Effector memory CD4-positive, alpha-beta T cell (primary cell): Measurements from ENCODE around the gene MPZ.

Experiments
- DNase-seq, 3 donors: peaks; one replicate each; pipeline ENCODE4 v3.0.0-alpha.2; 2020
- H3K27ac ChIP-seq: 2 replicates; pipeline ENCODE4 v1.7.0; 2013; ENCODE audit warnings: mild to moderate bottlenecking, low read length, moderate library complexity; ENCODE audit not compliant: insufficient read depth, poor library complexity, severe bottlenecking
- H3K27me3 ChIP-seq: replicated peaks from 2 replicates; pipeline ENCODE4 v1.7.0; 2013; ENCODE audit warnings: mild to moderate bottlenecking, low read length; ENCODE audit not compliant: insufficient read depth, control insufficient read depth, poor library complexity, severe bottlenecking
- H3K36me3 ChIP-seq: 2 replicates; pipeline ENCODE4 v1.7.0; 2013; ENCODE audit warnings: mild to moderate bottlenecking, low read length, moderate library complexity; ENCODE audit not compliant: control insufficient read depth, insufficient read depth
- H3K4me1 ChIP-seq: 2 replicates; pipeline ENCODE4 v1.7.0; 2013; ENCODE audit warnings: low read length, mild to moderate bottlenecking; ENCODE audit not compliant: control insufficient read depth, insufficient read depth, poor library complexity, severe bottlenecking
- H3K4me3 ChIP-seq: 2 replicates; pipeline ENCODE4 v1.7.0; 2013; ENCODE audit warnings: low read length, low read depth, mild to moderate bottlenecking; ENCODE audit not compliant: insufficient read depth, poor library complexity, severe bottlenecking
- H3K9me3 ChIP-seq: 2 replicates; pipeline ENCODE4 v1.7.0; 2013; ENCODE audit warnings: mild to moderate bottlenecking, low read length, moderate library complexity; ENCODE audit not compliant: control insufficient read depth

MPZ gene

DNA sequence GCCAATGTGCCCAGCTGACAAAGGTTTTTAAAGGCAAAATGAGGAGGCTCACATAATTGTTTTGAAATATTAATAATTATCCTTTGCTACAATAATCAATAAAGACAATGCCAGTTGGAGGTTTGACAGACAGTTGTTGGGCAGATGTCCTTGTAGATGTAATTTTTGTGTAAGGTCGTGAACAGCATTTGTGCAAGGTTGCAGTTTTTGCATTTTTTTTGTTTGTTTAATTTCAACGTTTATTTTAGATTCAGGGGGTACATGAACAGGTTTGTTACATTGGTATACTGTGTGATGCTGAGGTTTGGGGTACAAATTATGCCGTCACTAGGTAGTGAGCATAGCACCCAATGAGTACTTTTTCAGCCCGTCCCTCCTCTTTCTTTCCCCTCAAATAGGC lies 9.3 kb downstream of the MPZ start:
- peaks cover 10% of the 10 kb centered on the region for H3K4me1 ChIP-seq
- H3K27ac ChIP-seq, result no peak overlapping the region
- no peak overlapping the region for H3K4me3 ChIP-seq
- no peaks in the 10 kb centered on the region for H3K9me3 ChIP-seq
- H3K27me3 ChIP-seq, result no peaks in the 10 kb centered on the region
- DNase-seq, result no peak
- H3K36me3 ChIP-seq, result peaks cover 10% of the 10 kb centered on the region

DNA sequence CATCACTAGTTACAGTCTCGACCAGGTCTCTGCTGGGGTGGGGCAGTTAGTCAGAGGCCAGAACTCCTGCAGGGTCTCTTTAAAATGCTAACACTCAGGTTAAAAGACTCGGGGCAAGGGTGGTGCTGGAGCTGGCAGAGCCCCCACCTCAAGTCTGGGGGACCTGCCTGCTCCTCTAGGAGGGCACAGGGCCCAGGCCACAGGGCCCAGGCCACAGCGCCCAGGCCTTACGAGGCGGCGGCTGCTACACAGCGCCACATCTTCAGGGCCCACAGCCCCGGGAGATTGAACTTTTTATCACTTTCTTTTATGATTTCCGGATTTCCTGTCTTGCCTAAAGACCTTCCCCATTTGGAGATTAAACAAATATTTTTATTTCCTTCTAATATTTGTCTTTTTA lies 10.4 kb downstream of the MPZ start:
- Histone ChIP-seq H3K4me3 (no peak overlapping the region), H3K9me3 (no peaks in the 10 kb centered on the region), H3K4me1 (peaks cover 2% of the 10 kb centered on the region), H3K27ac (no peak overlapping the region), H3K27me3 (no peaks in the 10 kb centered on the region), H3K36me3 (peaks cover 10% of the 10 kb centered on the region)
- no peak for DNase-seq

DNA sequence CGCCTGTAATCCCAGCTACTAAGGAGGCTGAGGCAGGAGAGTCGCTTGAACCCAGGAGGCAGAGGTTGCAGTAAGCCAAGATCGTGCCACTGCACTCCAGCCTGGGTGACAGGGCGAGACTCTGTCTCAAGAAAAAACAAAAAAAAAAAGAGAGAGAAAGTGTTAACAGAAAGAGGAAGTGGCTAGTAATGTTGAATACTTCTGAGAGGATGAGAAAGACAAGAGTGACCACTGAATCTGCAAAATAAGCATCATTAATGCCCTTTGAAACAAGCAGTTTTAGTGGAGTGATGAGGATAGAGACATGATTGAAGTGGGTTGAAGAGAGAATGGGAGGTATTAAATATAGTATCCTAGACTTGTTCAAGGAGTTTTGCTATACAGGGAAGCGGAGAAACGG lies 11.7 kb downstream of the MPZ start:
- Histone ChIP-seq H3K36me3 (peaks cover 3% of the 10 kb centered on the region), H3K4me3 (no peak overlapping the region), H3K27ac (no peak overlapping the region), H3K4me1 (no peaks in the 10 kb centered on the region), H3K27me3 (no peaks in the 10 kb centered on the region), H3K9me3 (no peaks in the 10 kb centered on the region)
- DNase-seq, result no peak

DNA sequence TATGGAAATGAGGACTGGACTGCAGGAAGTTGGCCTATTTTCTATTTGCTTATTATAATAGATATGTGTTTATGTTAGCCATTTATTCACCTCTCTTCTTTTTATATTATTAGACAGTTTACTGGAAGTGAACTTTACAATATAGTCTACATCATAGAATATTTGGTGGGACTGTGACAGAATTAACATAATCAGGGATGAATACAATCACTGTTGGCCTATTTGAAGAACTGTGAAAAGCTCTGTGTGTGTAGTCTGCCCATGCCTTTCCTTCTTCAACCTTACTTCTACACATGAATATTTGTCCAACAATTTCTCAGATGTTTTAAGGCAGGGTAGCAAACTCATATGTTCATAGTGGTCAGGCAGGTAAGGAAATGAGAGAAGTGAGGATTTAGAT lies 12.4 kb downstream of the MPZ start:
- no peak for DNase-seq
- H3K27ac ChIP-seq, result no peak overlapping the region
- H3K4me3 ChIP-seq, result no peak overlapping the region

DNA sequence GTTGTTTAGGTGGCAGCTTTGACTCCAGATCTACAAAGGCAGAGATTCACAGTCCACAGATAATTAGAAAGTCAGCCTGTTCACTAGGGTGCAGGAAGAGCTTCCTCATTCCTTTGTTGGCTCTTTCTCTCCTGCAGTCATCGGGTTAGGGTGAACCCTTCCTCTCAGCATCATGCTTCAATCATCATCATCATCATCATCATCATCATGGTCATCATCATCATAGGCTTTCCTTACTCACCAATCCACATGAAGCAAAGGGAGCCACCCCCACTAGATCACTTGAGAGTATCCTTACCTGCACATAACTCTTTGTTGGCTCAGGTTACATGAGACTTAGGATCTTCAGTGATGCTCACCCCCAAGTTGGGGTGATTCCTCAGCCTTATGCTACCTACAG lies 19.0 kb downstream of the MPZ start:
- Histone ChIP-seq H3K4me3 (no peak overlapping the region), H3K27me3 (no peaks in the 10 kb centered on the region), H3K4me1 (no peaks in the 10 kb centered on the region), H3K9me3 (no peaks in the 10 kb centered on the region), H3K27ac (no peak overlapping the region), H3K36me3 (no peaks in the 10 kb centered on the region)
- no peak for DNase-seq

More for the DNA sequence above, 12.4 kb downstream of the MPZ start:
- Histone ChIP-seq H3K4me1 (no peaks in the 10 kb centered on the region), H3K27me3 (no peaks in the 10 kb centered on the region), H3K36me3 (peaks cover 3% of the 10 kb centered on the region), H3K9me3 (no peaks in the 10 kb centered on the region)

DNA sequence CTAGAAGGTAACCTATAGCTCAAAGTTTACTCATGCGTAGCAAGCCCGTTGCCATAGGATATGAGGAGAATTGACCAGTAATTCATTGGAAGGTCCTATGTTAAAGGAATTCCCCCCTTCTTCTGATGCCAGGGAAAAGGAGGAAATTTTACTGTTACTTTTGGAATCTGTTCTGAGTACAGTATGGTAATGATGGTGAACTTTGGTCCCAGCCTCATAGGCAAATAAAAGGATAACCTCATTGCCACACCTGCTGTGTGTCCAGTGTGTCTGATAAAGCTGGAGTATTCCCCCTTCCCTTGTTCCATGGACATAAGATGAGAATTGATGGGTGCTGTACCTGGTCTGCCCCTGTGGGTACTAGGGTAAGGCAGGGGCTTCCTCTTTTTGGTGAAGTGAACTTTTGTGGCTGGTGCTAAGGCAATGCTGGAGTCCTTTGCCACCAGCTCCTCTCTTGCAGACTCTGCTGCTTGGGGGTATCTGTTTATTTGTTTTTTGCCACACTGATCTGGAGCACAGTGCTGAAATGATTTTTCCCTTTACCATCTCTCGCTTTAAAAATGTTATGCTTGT lies 22.2 kb downstream of the MPZ start:
- no peak for DNase-seq
- Histone ChIP-seq H3K36me3 (no peaks in the 10 kb centered on the region), H3K4me1 (no peaks in the 10 kb centered on the region), H3K9me3 (no peaks in the 10 kb centered on the region), H3K27me3 (no peaks in the 10 kb centered on the region), H3K27ac (no peak overlapping the region), H3K4me3 (no peak overlapping the region)

DNA sequence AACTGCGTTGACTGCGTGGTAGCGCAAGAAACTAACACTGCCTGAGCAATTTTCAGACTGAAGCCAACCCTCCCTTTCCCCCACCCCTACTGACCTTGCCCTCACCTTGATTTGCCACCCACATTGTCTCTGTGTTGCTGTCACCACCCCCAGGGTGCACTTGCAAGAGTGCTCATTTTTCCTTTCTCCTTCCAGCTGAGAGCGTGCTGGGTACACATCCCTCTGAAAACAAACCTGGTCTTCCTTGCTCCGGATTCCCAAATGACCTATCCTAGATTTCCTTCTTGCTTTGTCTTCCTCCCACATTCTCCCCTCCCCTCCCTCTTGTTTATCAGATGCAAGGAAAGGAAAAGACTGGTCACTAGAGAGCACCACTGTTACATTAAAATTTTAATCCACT lies 24.2 kb downstream of the MPZ start:
- no peaks in the 10 kb centered on the region for H3K36me3 ChIP-seq
- H3K9me3 ChIP-seq, result no peaks in the 10 kb centered on the region
- H3K27me3 ChIP-seq, result no peaks in the 10 kb centered on the region
- no peaks in the 10 kb centered on the region for H3K4me1 ChIP-seq
- DNase-seq, result no peak
- no peak overlapping the region for H3K4me3 ChIP-seq
- no peak overlapping the region for H3K27ac ChIP-seq

DNA sequence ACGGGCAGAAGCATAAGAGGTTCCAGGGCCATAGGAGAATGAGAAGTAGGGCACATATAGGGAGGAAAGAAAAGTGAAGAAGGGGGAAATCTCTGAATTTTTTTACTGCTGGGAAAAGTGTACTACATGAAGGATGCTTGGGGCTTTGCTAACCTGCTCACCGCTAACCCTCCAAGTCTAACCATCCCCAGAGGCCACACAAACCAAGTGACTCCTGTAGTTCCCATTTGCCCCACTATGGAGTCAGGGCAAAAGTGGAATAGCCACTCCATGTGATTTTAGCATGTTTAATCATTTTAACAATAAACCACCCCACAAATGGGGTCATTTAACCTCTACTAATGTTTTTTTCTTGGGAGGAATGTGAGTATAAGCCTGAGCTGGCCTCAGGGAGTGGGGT lies 24.7 kb downstream of the MPZ start:
- no peak for DNase-seq
- H3K27me3 ChIP-seq, result no peaks in the 10 kb centered on the region
- H3K4me3 ChIP-seq, result no peak overlapping the region
- no peaks in the 10 kb centered on the region for H3K9me3 ChIP-seq
- no peaks in the 10 kb centered on the region for H3K36me3 ChIP-seq
- H3K27ac ChIP-seq, result no peak overlapping the region
- no peaks in the 10 kb centered on the region for H3K4me1 ChIP-seq

DNA sequence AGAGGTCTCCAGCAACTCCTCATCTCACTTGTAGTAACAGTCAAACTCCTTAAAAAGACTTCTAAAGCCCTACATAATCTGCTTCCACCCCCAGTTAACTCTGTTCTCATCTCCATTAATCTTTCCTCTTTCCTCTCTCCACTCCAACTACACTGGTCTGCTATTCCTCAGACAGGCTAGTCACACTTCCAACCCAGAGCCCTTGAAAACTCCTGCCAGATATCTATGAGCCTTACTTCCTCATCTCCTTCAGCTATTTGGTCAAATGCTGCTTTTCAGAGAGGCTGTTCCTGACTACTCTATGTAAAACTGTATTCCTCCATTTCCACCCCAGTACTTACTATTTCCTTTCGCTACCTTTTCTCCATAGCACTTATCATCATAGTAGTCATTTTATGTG lies 26.8 kb downstream of the MPZ start:
- Histone ChIP-seq H3K36me3 (no peaks in the 10 kb centered on the region), H3K27ac (no peak overlapping the region), H3K4me1 (no peaks in the 10 kb centered on the region), H3K27me3 (no peaks in the 10 kb centered on the region), H3K9me3 (no peaks in the 10 kb centered on the region), H3K4me3 (no peak overlapping the region)
- DNase-seq, result no peak

DNA sequence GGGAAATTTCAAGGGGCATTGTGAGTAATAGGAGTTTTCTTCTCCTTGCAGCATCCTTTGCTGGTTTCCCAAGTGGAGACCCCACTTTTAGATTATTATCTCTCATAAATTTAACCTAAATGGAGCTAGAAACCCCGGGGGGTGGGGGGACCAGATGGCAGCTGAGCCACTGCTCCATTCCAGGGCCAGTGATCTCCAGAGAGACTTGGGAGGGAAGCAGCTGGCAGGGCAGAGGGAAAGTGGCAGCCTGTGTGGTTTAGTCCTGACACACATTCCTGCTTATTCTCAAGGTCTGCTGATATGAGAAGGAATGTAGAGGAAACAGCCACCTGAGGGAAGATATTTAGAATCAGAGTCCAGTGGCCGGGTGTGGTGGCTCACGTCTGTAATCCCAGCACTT lies 34.9 kb downstream of the MPZ start:
- Histone ChIP-seq H3K27me3 (no peaks in the 10 kb centered on the region), H3K9me3 (no peaks in the 10 kb centered on the region), H3K4me3 (no peak overlapping the region), H3K27ac (no peak overlapping the region), H3K36me3 (no peaks in the 10 kb centered on the region), H3K4me1 (no peaks in the 10 kb centered on the region)
- DNase-seq, result no peak

DNA sequence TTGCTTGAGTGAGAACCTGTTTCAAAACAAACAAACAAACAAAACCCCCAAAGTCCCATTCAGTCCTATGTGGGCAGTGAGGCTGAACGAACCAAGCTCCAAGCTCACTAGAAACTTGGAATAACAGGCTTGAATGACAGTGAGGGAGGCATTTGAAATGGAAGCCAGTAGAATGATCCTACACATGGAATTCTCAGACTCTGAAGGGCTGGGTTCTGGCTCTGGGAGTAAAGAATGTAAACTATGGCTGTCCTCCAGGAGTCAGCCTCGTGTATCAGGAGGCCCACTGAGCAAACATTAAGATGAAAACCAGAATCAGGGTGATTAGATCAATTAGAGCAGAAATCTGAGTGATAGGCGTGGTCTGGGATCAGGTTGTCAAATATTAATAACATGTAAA lies 36.4 kb downstream of the MPZ start:
- Histone ChIP-seq H3K36me3 (no peaks in the 10 kb centered on the region), H3K27me3 (no peaks in the 10 kb centered on the region), H3K9me3 (no peaks in the 10 kb centered on the region), H3K4me1 (no peaks in the 10 kb centered on the region), H3K27ac (no peak overlapping the region), H3K4me3 (no peak overlapping the region)
- no peak for DNase-seq
